K562 (cell line): Measurements from ENCODE around the gene RABGAP1L. TPM values are rescaled to one million over a fixed set of nuclear protein-coding genes. Genes with fewer than 3 reads are reported as not detected.

Experiments used
- ATAC-seq: fragments of 200-7000 bp; cut with Tn5 transposase; 3 replicates; pipeline ENCODE4 v1.9.1; 2020; ENCODE audit warnings: moderate library complexity
- BruUV-seq: library from RNA; stranded (reverse); fragments of 400-500 nt; replicated peaks from 2 replicates; lab custom pipeline; 2021; lab: Mats Ljungman, UMichigan
- CTCF ChIA-PET: fragments of 300-600 bp; formaldehyde crosslinking; extraction: SDS; loops from one replicate; lab custom pipeline; 2021; ENCODE audit warnings: low intra/inter-chr PET ratio; lab: Yijun Ruan, JAX
- POLR2A ChIA-PET: fragments of 300-600, 350-650 bp; sonication (Branson Sonifier 250); formaldehyde crosslinking; extraction: SDS; loops from one replicate; lab custom pipeline; 2021; ENCODE audit warnings: antibody characterized with exemption, inconsistent platforms; lab: Yijun Ruan, JAX
- DNase-seq, 4 experiments: peaks; one replicate each; pipeline versions ENCODE4 v3.0.0 to v3.0.0-alpha.2; 2011 to 2018; ENCODE audit warnings: low spot score in 3 of 4, mixed read lengths in 3 of 4; ENCODE audit errors: extremely low read depth in 1 of 4
- FAIRE-seq: peaks from 2 replicates; lab custom pipeline; 2011; peaks lifted over from hg19 to GRCh38; lab: Jason Lieb, UNC
- H2AFZ ChIP-seq: 2 replicates; pipeline ENCODE4 v1.6.0; 2011; ENCODE audit warnings: low read depth, low read length, control low read depth, inconsistent platforms
- H3K27ac ChIP-seq: fragments of 200-600 bp; 3 replicates; pipeline ENCODE4 v1.8.0; 2011; ENCODE audit warnings: low read depth, mild to moderate bottlenecking, control low read depth, inconsistent platforms, low read length, moderate library complexity, mixed read lengths; ENCODE audit errors: extremely low read depth
- H3K27me3 ChIP-seq, 2 experiments: fragments of 300-600 bp in 1 of 2; 2 replicates in 1 of 2; 3 replicates in 1 of 2; pipeline versions ENCODE4 v1.6.0 to v1.8.0; 2011; ENCODE audit warnings: inconsistent platforms in 2 of 2, low read length in 2 of 2, mild to moderate bottlenecking in 1 of 2, mixed read lengths in 1 of 2, moderate library complexity in 1 of 2; ENCODE audit not compliant: control insufficient read depth in 2 of 2, insufficient read depth in 2 of 2
- H3K36me3 ChIP-seq: fragments of 300-600 bp; 3 replicates; pipeline ENCODE4 v1.8.0; 2011; ENCODE audit warnings: mild to moderate bottlenecking, low read length, inconsistent platforms; ENCODE audit not compliant: control insufficient read depth, insufficient read depth
- H3K4me1 ChIP-seq, 2 experiments: fragments of 200-600 bp in 1 of 2; replicated peaks in 1 of 2; 2 replicates in 1 of 2; 3 replicates in 1 of 2; pipeline versions ENCODE4 v1.5.1 to v1.8.0; 2011; ENCODE audit warnings: inconsistent platforms in 2 of 2, low read length in 2 of 2, mild to moderate bottlenecking in 1 of 2, mixed read lengths in 1 of 2, moderate library complexity in 1 of 2; ENCODE audit not compliant: control insufficient read depth in 2 of 2, insufficient read depth in 2 of 2
- H3K4me2 ChIP-seq: 2 replicates; pipeline ENCODE4 v1.6.1; 2011; ENCODE audit warnings: low read length, control low read depth, inconsistent platforms, mixed read lengths; ENCODE audit not compliant: insufficient read depth
- H3K4me3 ChIP-seq: fragments of 200-600 bp; sonication (generic), shearing (Covaris generic); 2 replicates; pipeline ENCODE4 v1.5.1; 2016; ENCODE audit warnings: control low read depth, inconsistent platforms
- H3K79me2 ChIP-seq: fragments of 200-600 bp; 3 replicates; pipeline ENCODE4 v1.8.0; 2011; ENCODE audit warnings: low read length, inconsistent platforms; ENCODE audit not compliant: control insufficient read depth, insufficient read depth
- H3K9ac ChIP-seq, 2 experiments: 2 replicates each; pipeline versions ENCODE4 v1.6.0 to v1.6.1; 2011; ENCODE audit warnings: low read depth in 2 of 2, low read length in 2 of 2, control low read depth in 1 of 2, inconsistent platforms in 1 of 2, mild to moderate bottlenecking in 1 of 2, mixed read lengths in 1 of 2; ENCODE audit not compliant: insufficient read depth in 1 of 2
- H3K9me1 ChIP-seq: one replicate; pipeline ENCODE4 v1.6.0; 2011; ENCODE audit warnings: inconsistent platforms, mild to moderate bottlenecking, low read length, moderate library complexity; ENCODE audit not compliant: control insufficient read depth, insufficient read depth
- H3K9me3 ChIP-seq: replicated peaks from 2 replicates; pipeline ENCODE4 v1.5.1; 2011; ENCODE audit warnings: low read depth, low read length, inconsistent platforms; ENCODE audit not compliant: control insufficient read depth, insufficient read depth
- H4K20me1 ChIP-seq: replicated peaks from 2 replicates; pipeline ENCODE4 v1.6.1; 2011; ENCODE audit warnings: low read length, inconsistent platforms, mixed read lengths; ENCODE audit not compliant: control insufficient read depth, insufficient read depth
- ADNP ChIP-seq: fragments of 200-800 bp; sonication (Bioruptor generic); IDR thresholded peaks from 2 replicates; pipeline ENCODE4 v1.6.1; 2016; ENCODE audit warnings: missing genetic modification characterization, missing compliant biosample characterization
- ARID1B ChIP-seq: fragments of 450-650 bp; IDR thresholded peaks from 2 replicates; pipeline ENCODE4 v1.6.1; 2016; ENCODE audit warnings: antibody characterized with exemption, mild to moderate bottlenecking, inconsistent platforms
- COPS2 ChIP-seq: fragments of 450-650 bp; conservative IDR thresholded peaks from 2 replicates; pipeline ENCODE4 v1.6.1; 2016; ENCODE audit warnings: mild to moderate bottlenecking, moderate library complexity
- ELF1 ChIP-seq: fragments of 200-800 bp; sonication (Bioruptor generic); IDR thresholded peaks from 2 replicates; pipeline ENCODE4 v1.6.1; 2016; ENCODE audit warnings: missing genetic modification characterization, missing compliant biosample characterization
- ELF4 ChIP-seq: fragments of 450-650 bp; formaldehyde crosslinking; IDR thresholded peaks from 2 replicates; pipeline ENCODE4 v1.4.0; 2022; ENCODE audit warnings: missing genetic modification characterization
- FOSL1 ChIP-seq: fragments of 200-800 bp; sonication (Bioruptor generic); conservative IDR thresholded peaks from 2 replicates; pipeline ENCODE4 v1.6.1; 2016; ENCODE audit warnings: missing genetic modification characterization, missing compliant biosample characterization
- GTF2E2 ChIP-seq: fragments of 200-800 bp; sonication (Bioruptor generic); IDR thresholded peaks from 2 replicates; pipeline ENCODE4 v1.6.1; 2016; ENCODE audit warnings: missing genetic modification characterization, missing compliant biosample characterization
- KDM4B ChIP-seq, 2 experiments: fragments of 450-650 bp in 1 of 2; sonication (generic) in 1 of 2; IDR thresholded peaks; 2 replicates each; pipeline ENCODE4 v1.6.1; 2016 to 2017; ENCODE audit warnings: borderline replicate concordance in 2 of 2, antibody characterized with exemption in 1 of 2, low read depth in 1 of 2, mild to moderate bottlenecking in 1 of 2
- MECOM ChIP-seq: fragments of 250-450 bp; sonication (Bioruptor Pico); IDR thresholded peaks from 2 replicates; pipeline ENCODE4 v1.8.0; 2022; ENCODE audit warnings: inconsistent platforms
- POLR2AphosphoS5 ChIP-seq: IDR thresholded peaks from 2 replicates; pipeline ENCODE4 v1.6.1; 2011; ENCODE audit warnings: mild to moderate bottlenecking, low read depth, low read length, moderate library complexity; ENCODE audit not compliant: control insufficient read depth, insufficient read depth
- POU5F1 ChIP-seq: fragments of 150-350 bp; IDR thresholded peaks from 2 replicates; pipeline ENCODE4 v1.6.1; 2014; ENCODE audit warnings: borderline replicate concordance, low read length, low read depth, mild to moderate bottlenecking; ENCODE audit not compliant: partially characterized antibody
- SMARCC2 ChIP-seq: fragments of 450-650 bp; IDR thresholded peaks from 2 replicates; pipeline ENCODE4 v1.6.1; 2017; ENCODE audit warnings: antibody characterized with exemption, moderate library complexity, mild to moderate bottlenecking, low read depth
- TAL1 ChIP-seq: fragments of 450-650 bp; IDR thresholded peaks from 2 replicates; pipeline ENCODE4 v1.6.1; 2016; ENCODE audit warnings: mild to moderate bottlenecking
- ZNF197 ChIP-seq: fragments of 200-800 bp; sonication (Bioruptor generic); IDR thresholded peaks from 2 replicates; pipeline ENCODE4 v1.6.1; 2016; ENCODE audit warnings: low read depth, missing genetic modification characterization, missing compliant biosample characterization
- ZNF23 ChIP-seq: fragments of 250-450 bp; sonication (Bioruptor Pico); IDR thresholded peaks from 2 replicates; pipeline ENCODE4 v1.4.0; 2020; ENCODE audit warnings: mild to moderate bottlenecking
- ZNF311 ChIP-seq: fragments of 250-450 bp; sonication (Bioruptor Pico); IDR thresholded peaks from 2 replicates; pipeline ENCODE4 v1.4.0; 2020; ENCODE audit warnings: mild to moderate bottlenecking, moderate library complexity
- ZNF445 ChIP-seq: fragments of 250-450 bp; sonication (Bioruptor Pico); IDR thresholded peaks from 2 replicates; pipeline ENCODE4 v1.4.0; 2020; ENCODE audit warnings: low read depth, mild to moderate bottlenecking, moderate library complexity
- in situ Hi-C: fragments of 300-500 bp; cut with MboI; formaldehyde crosslinking; loops from 4 replicates; pipeline ENCODE4 v1.15.0; 2018; ENCODE audit warnings: inconsistent platforms, mixed read lengths
- intact Hi-C: fragments of 100-400 bp; cut with micrococcal nuclease; formaldehyde crosslinking; loops from 2 replicates; pipeline ENCODE4 v1.14.2; 2022
- polyA plus RNA-seq, 8 experiments: library from polyadenylated mRNA; depleted of rRNA in 4 of 8; stranded (reverse) in 5 of 8; unstranded in 3 of 8; fragments of >200 nt; fragmentation: Nextera tagmentation in 2 of 8; fragmentation: Illumina TruSeq in 1 of 8; extraction: Ambion mirVana in 2 of 8; extraction: Trizol in 1 of 8; gene quantifications; 2 replicates each; pipeline versions ENCODE4 v1.2.1 to v1.2.3, GENCODE V29; 2011 to 2014; ENCODE audit warnings: inconsistent platforms in 1 of 8, missing spikeins in 1 of 8
- total RNA-seq, 7 experiments: library from RNA; depleted of rRNA in 6 of 7; stranded (reverse); fragments of >200 nt in 6 of 7; fragmentation: Illumina TruSeq in 2 of 7; extraction: Trizol in 2 of 7; gene quantifications; 2 replicates each; pipeline versions ENCODE4 v1.2.1 to v1.2.3, GENCODE V29; 2011 to 2021; ENCODE audit warnings: low replicate concordance in 1 of 7
- TF ChIP-seq, protein P1 (sequence below): fragments of 450-650 bp; formaldehyde crosslinking; IDR thresholded peaks from 2 replicates; pipeline ENCODE4 v1.4.0; 2020; ENCODE audit warnings: mild to moderate bottlenecking
- TF ChIP-seq, protein P2 (sequence below): fragments of 200-800 bp; sonication (Bioruptor generic); IDR thresholded peaks from 2 replicates; pipeline ENCODE4 v1.6.1; 2017; ENCODE audit warnings: missing genetic modification characterization, missing compliant biosample characterization
- TF ChIP-seq, protein P3 (sequence below): fragments of 450-650 bp; IDR thresholded peaks from 2 replicates; pipeline ENCODE4 v1.6.1; 2016; ENCODE audit warnings: missing biosample characterization, missing genetic modification characterization
- TF ChIP-seq, protein P4 (sequence below): IDR thresholded peaks from 2 replicates; pipeline ENCODE4 v1.6.1; 2011; ENCODE audit not compliant: insufficient read length; ENCODE audit errors: extremely low read depth

The RABGAP1L gene
- total and polyA plus RNA-seq, 9 of the 15 experiments (the other 6 are each of a cell fraction or from before 2014, with no cell fraction given): 16.5 to 44.9 (median 26.7) TPM

- FAIRE-seq: no peak
- no peak overlapping the region for H3K4me3 ChIP-seq
- no peak for DNase-seq
- H3K36me3 ChIP-seq: no peaks in the 10 kb centered on the region
- H4K20me1 ChIP-seq: no peaks in the 10 kb centered on the region
- H3K4me1 ChIP-seq: peaks cover 12 to 37% of the 10 kb centered on the region in 2 experiments
- no peaks in the 10 kb centered on the region for H3K79me2 ChIP-seq
- H3K27ac ChIP-seq: no peak overlapping the region
- no peak overlapping the region for H2AFZ ChIP-seq
- ChIA-PET POLR2A (interaction anchor here (0.6 to 1.6 kb wide), 3 partner anchors 8 to 101 kb away, joined by 3 to 5 read pairs (median 3); no protein-coding TSS in a partner anchor), CTCF (interaction anchor here (0.6 kb wide), 1 partner anchor 725 kb away, joined by 3 read pairs; no protein-coding TSS in a partner anchor)
- in situ Hi-C loops: no loop called here
- H3K27me3 ChIP-seq: no peaks in the 10 kb centered on the region
- H3K9me3 ChIP-seq: 0 out of 2 replicates have a peak, but pooled peaks cover 2% of the 10 kb centered on the region
- H3K9me1 ChIP-seq: no peaks in the 10 kb centered on the region
- no peak for ATAC-seq
- intact Hi-C loops: no loop called here
- BruUV-seq: no TSS peak
- no peak overlapping the region for H3K4me2 ChIP-seq
- H3K9ac ChIP-seq: no peak overlapping the region
- no peak for TF ChIP-seq POU5F1
- TF ChIP-seq FOSL1 (tag): peak; percentile 67; the same call in 1 of the 2 replicates
- TF ChIP-seq, protein P1, sequence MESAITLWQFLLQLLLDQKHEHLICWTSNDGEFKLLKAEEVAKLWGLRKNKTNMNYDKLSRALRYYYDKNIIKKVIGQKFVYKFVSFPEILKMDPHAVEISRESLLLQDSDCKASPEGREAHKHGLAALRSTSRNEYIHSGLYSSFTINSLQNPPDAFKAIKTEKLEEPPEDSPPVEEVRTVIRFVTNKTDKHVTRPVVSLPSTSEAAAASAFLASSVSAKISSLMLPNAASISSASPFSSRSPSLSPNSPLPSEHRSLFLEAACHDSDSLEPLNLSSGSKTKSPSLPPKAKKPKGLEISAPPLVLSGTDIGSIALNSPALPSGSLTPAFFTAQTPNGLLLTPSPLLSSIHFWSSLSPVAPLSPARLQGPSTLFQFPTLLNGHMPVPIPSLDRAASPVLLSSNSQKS (CRISPR knock-in tag): no peak
- TF ChIP-seq POLR2AphosphoS5: no peak
- TF ChIP-seq MECOM (CRISPR knock-in tag): no peak
- TF ChIP-seq ZNF311 (CRISPR knock-in tag): no peak
- TF ChIP-seq, protein P2, sequence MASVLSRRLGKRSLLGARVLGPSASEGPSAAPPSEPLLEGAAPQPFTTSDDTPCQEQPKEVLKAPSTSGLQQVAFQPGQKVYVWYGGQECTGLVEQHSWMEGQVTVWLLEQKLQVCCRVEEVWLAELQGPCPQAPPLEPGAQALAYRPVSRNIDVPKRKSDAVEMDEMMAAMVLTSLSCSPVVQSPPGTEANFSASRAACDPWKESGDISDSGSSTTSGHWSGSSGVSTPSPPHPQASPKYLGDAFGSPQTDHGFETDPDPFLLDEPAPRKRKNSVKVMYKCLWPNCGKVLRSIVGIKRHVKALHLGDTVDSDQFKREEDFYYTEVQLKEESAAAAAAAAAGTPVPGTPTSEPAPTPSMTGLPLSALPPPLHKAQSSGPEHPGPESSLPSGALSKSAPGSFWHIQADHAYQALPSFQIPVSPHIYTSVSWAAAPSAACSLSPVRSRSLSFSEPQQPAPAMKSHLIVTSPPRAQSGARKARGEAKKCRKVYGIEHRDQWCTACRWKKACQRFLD (CRISPR knock-in tag): peak; percentile 73; the same call in 1 of the 2 replicates
- 0 out of 2 replicates have a peak, but pooled peaks have one; percentile 3 for TF ChIP-seq ARID1B
- TF ChIP-seq, protein P3, sequence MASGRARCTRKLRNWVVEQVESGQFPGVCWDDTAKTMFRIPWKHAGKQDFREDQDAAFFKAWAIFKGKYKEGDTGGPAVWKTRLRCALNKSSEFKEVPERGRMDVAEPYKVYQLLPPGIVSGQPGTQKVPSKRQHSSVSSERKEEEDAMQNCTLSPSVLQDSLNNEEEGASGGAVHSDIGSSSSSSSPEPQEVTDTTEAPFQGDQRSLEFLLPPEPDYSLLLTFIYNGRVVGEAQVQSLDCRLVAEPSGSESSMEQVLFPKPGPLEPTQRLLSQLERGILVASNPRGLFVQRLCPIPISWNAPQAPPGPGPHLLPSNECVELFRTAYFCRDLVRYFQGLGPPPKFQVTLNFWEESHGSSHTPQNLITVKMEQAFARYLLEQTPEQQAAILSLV: no peak
- no peak for TF ChIP-seq COPS2
- no peak for TF ChIP-seq KDM4B (IDR thresholded peaks at IDR 0.05; ENCODE audit: borderline replicate concordance in 2 of 2, low read depth in 1 of 2)
- no peak for TF ChIP-seq ZNF23 (CRISPR knock-in tag)
- TF ChIP-seq ELF4: no peak
- TF ChIP-seq SMARCC2: 0 out of 2 replicates have a peak, but pooled peaks have one; percentile 4
- no peak for TF ChIP-seq ZNF197 (CRISPR knock-in tag)
- TF ChIP-seq, protein P4, sequence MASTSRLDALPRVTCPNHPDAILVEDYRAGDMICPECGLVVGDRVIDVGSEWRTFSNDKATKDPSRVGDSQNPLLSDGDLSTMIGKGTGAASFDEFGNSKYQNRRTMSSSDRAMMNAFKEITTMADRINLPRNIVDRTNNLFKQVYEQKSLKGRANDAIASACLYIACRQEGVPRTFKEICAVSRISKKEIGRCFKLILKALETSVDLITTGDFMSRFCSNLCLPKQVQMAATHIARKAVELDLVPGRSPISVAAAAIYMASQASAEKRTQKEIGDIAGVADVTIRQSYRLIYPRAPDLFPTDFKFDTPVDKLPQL: no peak
- no peak for TF ChIP-seq ZNF445
- no peak for TF ChIP-seq TAL1
- TF ChIP-seq GTF2E2 (tag): no peak
- peak; percentile 33; the same call in 1 of the 2 replicates for TF ChIP-seq ELF1 (tag)
- 0 out of 2 replicates have a peak, but pooled peaks have one; percentile 4 for TF ChIP-seq ADNP (tag)
Measured at GRCh38 chr1:174153825-174154107, 5.6 kb upstream of the RABGAP1L start.
